Neutrophil (primary cell): ENCODE measurements around the gene EEFSEC.

Source experiments
- H3K27ac ChIP-seq: fragments of 200-600 bp; sonication (generic); 2 replicates; pipeline ENCODE4 v1.5.1; 2016; ENCODE audit warnings: mild to moderate bottlenecking, moderate library complexity
- H3K27me3 ChIP-seq: fragments of 200-600 bp; sonication (generic); 2 replicates; pipeline ENCODE4 v1.6.0; 2016; ENCODE audit warnings: mild to moderate bottlenecking
- H3K36me3 ChIP-seq: fragments of 200-600 bp; sonication (generic); 2 replicates; pipeline ENCODE4 v1.5.1; 2017
- H3K4me1 ChIP-seq, 2 experiments: fragments of 200-600 bp in 1 of 2; sonication (generic) in 1 of 2; 1 replicate in 1 of 2; 2 replicates in 1 of 2; pipeline versions ENCODE4 v1.5.1 to v1.6.1; 2013 to 2016; ENCODE audit warnings: low read depth in 1 of 2, low read length in 1 of 2, mild to moderate bottlenecking in 1 of 2, moderate library complexity in 1 of 2; ENCODE audit not compliant: control insufficient read depth in 1 of 2, insufficient read depth in 1 of 2
- H3K4me3 ChIP-seq, 2 experiments: fragments of 200-600 bp in 1 of 2; sonication (generic) in 1 of 2; 1 replicate in 1 of 2; 2 replicates in 1 of 2; pipeline ENCODE4 v1.5.1; 2013 to 2016; ENCODE audit warnings: low read depth in 1 of 2, low read length in 1 of 2, mild to moderate bottlenecking in 1 of 2, moderate library complexity in 1 of 2
- H3K9me3 ChIP-seq: fragments of 200-600 bp; sonication (generic); 2 replicates; pipeline ENCODE4 v1.5.1; 2016
- CTCF ChIP-seq: fragments of 200-600 bp; sonication (generic); IDR thresholded peaks from 2 replicates; pipeline ENCODE4 v1.5.1; 2016; ENCODE audit warnings: antibody characterized with exemption

EEFSEC gene

GRCh38 chr3:128378631-128379347 is 225.5 kb downstream of the EEFSEC start:
- Histone ChIP-seq H3K27me3 (no peaks in the 10 kb centered on the region), H3K4me3 (no peak overlapping the region), H3K36me3 (no peaks in the 10 kb centered on the region), H3K27ac (no peak overlapping the region), H3K9me3 (no peaks in the 10 kb centered on the region), H3K4me1 (no peaks in the 10 kb centered on the region)
- no peak for TF ChIP-seq CTCF

GRCh38 chr3:128379367-128380160 is 226.3 kb downstream of the EEFSEC start:
- no peak overlapping the region for H3K27ac ChIP-seq
- no peaks in the 10 kb centered on the region for H3K9me3 ChIP-seq
- no peak overlapping the region for H3K4me3 ChIP-seq
- no peaks in the 10 kb centered on the region for H3K27me3 ChIP-seq
- TF ChIP-seq CTCF: no peak
- no peaks in the 10 kb centered on the region for H3K4me1 ChIP-seq
- no peaks in the 10 kb centered on the region for H3K36me3 ChIP-seq

- H3K9me3 ChIP-seq: no peaks in the 10 kb centered on the region
- H3K27ac ChIP-seq: no peak overlapping the region
- H3K27me3 ChIP-seq: no peaks in the 10 kb centered on the region
- no peaks in the 10 kb centered on the region for H3K4me1 ChIP-seq
- TF ChIP-seq CTCF: no peak
- no peaks in the 10 kb centered on the region for H3K36me3 ChIP-seq
- no peak overlapping the region for H3K4me3 ChIP-seq
Measured at GRCh38 chr3:128380295-128380694, 227.0 kb downstream of the EEFSEC start.

GRCh38 chr3:128380719-128381118 is 227.4 kb downstream of the EEFSEC start:
- H3K4me1 ChIP-seq: no peaks in the 10 kb centered on the region
- H3K27ac ChIP-seq: no peak overlapping the region
- no peaks in the 10 kb centered on the region for H3K36me3 ChIP-seq
- no peak for TF ChIP-seq CTCF
- no peaks in the 10 kb centered on the region for H3K27me3 ChIP-seq
- no peaks in the 10 kb centered on the region for H3K9me3 ChIP-seq
- H3K4me3 ChIP-seq: no peak overlapping the region

- TF ChIP-seq CTCF: no peak
- H3K27me3 ChIP-seq: no peaks in the 10 kb centered on the region
- H3K9me3 ChIP-seq: no peaks in the 10 kb centered on the region
- H3K27ac ChIP-seq: no peak overlapping the region
- no peaks in the 10 kb centered on the region for H3K4me1 ChIP-seq
- no peak overlapping the region for H3K4me3 ChIP-seq
- no peaks in the 10 kb centered on the region for H3K36me3 ChIP-seq
Measured at GRCh38 chr3:128381609-128382008, 228.3 kb downstream of the EEFSEC start.
